LoVo (cell line): ENCODE data around the gene FAM234A.
"Not testable (repeated sequence)": the region's sequence is repeated elsewhere in the genome, so short reads cannot be mapped to it uniquely, and the experiment has no call there.

Experiments
- DNase-seq: peaks from one replicate; pipeline ENCODE4 v3.0.0-alpha.2; 2016; ENCODE audit warnings: low spot score

Gene FAM234A

DNA sequence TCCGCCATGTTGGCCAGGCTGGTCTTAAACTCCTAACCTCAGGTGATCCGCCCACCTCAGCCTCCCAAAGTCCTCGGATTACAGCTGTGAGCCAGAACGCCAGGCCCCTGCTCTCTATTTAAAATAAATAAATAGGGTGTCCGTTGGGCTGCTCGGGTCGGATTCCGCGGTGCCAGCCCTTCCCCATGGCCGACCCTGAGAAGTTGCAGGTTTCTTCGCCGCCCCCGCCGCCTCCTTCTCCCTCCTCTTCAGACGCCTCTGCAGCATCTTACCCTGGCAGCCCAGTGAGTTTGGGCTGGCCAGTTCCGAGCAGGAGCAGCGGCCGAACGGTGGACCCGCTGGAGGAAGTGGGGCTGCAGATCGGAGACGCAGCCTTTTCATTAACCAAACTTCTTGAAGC, 3.7 kb upstream of the FAM234A start:
- DNase-seq, result no peak

DNA sequence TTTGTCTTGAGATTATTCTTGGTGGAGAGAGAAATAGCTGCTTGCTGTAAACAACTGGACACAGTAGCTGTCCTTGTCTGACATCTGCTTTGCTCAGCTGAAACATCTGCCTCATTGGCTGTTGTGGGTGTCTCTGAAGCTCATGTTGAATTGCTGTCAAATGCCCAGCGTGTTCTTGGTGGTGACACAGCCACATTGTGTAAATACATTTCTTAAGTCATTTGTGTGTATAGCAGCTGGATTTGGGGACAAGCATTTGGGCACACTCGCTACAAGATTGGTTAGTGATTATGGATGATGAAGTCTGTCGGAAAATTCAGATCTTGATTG, 5.3 kb downstream of the FAM234A start:
- no peak for DNase-seq

DNA sequence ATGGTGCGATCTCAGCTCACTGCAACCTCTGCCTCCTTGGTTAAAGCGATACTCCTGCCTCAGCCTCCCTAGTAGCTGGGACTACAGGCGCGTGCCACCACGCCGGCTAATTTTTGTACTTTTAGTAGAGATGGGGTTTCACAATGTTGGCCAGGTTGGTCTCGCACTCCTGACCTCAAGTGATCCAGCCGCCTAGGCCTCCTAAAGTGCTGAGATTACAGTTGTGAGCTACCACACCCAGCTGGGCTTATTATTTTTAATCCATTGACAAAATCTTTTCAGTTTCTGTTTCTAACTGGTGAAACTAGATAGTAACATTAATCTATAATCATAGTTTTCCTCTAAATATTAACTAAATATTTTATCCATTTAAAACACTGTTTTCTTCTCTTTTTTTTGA, 5.9 kb downstream of the FAM234A start:
- no peak for DNase-seq

DNA sequence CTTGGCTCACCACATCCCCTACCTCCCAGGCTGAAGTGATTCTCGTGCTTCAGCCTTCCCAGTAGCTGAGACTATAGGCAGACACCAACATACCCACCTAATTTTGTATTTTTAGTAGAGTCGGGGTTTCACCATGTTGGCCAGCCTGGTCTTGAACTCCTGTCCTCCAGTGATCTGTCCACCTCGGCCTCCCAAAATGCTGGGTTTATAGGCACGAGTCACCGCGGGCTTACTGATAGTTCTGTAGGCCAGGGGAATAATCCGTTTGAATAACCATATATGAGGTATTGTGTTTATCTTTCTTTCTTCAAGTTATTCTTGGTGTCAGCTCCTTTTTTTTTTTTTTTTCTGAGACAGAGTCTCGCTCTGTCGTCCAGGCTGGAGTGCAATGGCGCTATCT, 7.7 kb downstream of the FAM234A start:
- no peak for DNase-seq

DNA sequence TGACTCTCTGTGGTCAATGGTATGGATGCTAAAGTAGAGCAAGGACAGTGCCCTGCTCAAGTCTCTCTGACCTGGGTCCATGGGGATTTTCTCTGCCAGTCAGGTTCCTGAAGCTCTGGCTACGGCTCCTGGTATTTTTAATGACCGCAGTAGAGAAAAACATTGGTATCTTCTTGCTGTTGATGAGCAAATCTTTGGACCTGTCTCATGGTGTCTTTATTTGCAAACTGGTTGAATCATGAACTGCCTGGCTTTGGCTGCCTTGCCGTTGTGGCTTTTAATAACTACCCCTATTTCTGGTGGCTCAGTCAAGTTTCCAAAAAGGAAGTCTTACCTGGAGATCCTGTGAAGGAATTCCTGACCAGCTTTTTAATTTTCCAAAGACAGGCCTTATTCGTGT, 8.7 kb downstream of the FAM234A start:
- DNase-seq, result no peak

DNA sequence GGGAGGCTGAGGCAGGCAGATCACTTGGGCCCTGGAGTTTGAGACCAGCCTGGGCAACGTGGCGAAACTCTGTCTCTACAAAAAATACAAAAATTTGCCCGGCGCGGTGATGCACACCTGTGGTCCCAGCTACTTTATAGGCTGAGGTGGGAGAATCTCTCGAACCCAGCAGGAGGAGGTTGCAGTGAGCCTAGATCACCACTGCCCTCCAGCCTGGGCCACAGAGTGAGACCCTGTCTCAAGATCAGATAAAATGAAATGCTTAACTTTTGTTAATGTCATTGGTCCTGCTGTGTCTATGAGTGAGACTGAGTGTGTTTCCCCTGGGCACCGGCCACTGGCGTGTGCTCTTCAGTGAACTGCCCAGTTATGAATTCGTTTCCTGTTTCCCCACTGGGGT, 10.5 kb downstream of the FAM234A start:
- DNase-seq, result no peak

DNA sequence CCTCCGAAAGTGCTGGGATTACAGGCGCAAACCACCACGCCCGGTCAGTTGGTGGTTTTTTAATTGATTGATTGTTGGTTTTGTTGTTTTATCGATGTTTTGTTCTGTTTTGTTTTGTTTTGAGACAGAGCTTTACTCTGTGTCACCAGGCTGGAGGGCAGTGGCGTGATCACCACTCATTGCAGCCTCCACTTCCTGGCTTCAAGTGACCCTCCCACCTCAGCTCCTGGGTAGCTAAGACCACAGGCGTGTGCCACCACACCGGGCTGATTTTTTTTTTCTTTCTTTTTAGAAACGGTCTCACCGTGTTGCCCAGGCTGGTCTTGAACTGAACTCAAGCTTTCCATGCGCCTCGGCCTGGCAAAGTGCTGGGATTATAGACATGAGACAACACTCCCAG, 12.4 kb downstream of the FAM234A start:
- no peak for DNase-seq

- DNase-seq, result no peak
Measured at GRCh38 chr16:249431-249830, 14.8 kb downstream of the FAM234A start.

GRCh38 chr16:252366-253337, 18.0 kb downstream of the FAM234A start:
- no peak for DNase-seq

- DNase-seq, result no peak
Measured at GRCh38 chr16:253833-254232, 19.2 kb downstream of the FAM234A start.

GRCh38 chr16:254461-254860, 19.8 kb downstream of the FAM234A start:
- DNase-seq, result no peak

DNA sequence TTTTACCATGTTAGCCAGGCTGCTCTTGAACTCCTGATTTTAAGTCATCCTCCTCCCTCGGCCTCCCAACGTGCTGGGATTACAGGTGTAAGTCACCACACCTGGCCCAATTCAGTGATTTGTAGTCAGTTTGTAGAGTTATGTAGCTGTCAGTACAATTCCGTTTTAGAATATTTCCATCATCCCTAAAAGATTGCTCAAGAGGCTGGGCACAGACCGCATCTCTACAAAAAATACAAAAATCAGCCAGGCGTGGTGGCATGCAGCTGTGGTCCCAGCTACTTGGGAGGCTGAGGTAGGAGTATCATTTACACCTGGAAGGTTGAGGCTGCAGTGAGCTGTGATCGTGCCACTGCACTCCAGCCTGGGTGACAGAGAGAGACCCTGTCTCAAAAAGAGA, 20.6 kb downstream of the FAM234A start:
- DNase-seq, result no peak

GRCh38 chr16:258091-258490, 23.5 kb downstream of the FAM234A start:
- DNase-seq, result not testable (repeated sequence)

DNA sequence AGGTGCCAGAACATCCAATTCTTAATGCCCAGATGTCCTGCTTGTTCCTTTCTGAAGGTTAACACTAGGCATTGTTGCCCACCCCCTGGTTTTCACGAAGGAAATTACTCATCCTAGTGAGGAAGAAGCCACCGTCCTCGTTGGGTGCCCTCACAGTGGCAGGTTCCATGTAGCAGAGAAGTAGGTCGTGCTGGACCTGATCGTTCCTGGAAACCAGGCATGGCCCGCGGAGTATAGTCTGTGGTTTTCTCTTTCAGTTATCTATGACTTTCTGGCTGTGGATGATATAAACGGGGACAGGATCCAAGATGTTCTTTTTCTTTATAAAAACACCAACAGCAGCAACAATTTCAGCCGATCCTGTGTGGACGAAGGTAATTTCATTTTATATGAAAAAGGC, 24.6 kb downstream of the FAM234A start:
- DNase-seq, result no peak

GRCh38 chr16:259814-260253, 25.2 kb downstream of the FAM234A start:
- DNase-seq, result no peak

- DNase-seq, result no peak
Measured at GRCh38 chr16:260326-260725, 25.7 kb downstream of the FAM234A start.

DNA sequence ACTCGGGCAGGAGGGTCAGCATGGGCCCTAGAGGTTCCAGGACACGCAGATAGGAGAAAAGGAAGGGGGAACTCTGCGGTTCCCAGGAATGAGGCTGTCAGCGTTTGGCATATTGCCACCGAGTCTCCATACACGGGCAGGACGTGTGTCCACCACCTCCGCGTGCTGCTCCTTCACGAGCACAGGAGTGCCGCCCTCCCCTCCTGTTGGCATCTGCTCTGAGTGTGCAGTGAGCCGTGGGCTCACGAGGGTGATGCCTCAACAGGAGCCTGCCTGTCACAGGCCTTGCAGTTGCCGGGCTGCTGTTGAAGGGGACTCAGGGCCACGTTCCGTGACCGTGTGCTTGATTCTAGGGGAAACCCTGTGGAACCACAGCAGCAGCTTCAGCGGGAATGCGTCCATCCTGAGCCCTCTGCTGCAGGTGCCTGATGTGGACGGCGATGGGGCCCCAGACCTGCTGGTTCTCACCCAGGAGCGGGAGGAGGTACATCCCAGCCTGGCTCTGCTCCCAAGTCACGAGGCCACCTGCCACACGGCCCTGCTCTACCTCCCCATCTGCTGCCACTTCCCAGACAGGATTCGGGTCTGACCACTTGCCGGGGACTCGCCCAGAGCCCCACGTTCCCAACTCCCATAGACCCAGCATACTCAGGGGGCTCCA, 26.5 kb downstream of the FAM234A start:
- DNase-seq, result no peak

- DNase-seq, result no peak
Measured at GRCh38 chr16:262121-262745, 27.6 kb downstream of the FAM234A start.

DNA sequence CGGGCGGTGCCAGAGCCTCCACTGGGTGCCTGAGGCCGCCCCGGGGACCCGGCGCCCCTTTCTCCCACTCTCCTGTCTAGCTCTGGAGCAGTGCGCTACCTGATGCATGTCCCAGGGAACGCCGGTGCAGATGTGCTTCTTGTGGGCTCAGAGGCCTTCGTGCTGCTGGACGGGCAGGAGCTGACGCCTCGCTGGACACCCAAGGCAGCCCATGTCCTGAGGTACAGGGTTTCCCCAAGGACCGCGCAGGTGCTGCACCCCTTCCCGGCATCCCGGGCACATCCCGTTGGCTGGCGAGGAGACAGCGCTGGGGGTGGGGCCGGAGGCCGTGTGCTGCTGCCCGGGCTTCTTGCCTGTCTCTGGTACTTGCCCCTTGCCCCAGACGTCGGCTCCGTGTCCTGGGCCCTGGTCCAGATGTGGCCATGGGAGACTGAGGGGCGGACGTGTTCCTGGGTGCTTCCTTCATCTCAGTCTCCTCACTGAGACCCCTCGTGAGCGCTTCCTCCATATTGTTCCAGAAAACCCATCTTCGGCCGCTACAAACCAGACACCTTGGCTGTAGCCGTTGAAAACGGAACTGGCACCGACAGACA, 28.7 kb downstream of the FAM234A start:
- DNase-seq, result no peak

GRCh38 chr16:263944-264343, 29.3 kb downstream of the FAM234A start:
- DNase-seq, result no peak

DNA sequence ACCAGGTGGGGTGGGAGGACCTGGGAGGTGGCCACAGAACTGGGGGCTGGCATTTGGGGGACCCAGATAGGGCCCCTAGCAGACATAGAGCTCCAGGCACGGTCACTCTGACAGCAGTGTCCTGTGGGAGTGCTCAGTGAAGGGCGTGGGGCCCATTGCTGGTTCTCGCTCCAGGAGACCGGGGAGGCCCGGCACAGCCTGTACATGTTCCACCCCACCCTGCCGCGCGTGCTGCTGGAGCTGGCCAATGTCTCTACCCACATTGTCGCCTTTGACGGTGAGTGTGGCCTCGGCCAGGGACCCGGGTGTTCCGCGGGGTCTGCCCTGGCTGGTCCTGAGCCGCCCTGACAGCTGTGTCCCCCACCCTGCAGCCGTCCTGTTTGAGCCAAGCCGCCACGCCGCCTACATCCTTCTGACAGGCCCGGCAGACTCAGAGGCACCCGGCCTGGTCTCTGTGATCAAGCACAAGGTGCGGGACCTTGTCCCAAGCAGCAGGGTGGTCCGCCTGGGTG, 29.9 kb downstream of the FAM234A start:
- DNase-seq, result no peak

GRCh38 chr16:265002-265529, 30.4 kb downstream of the FAM234A start:
- no peak for DNase-seq
